ENCODE data around the gene WDR31.
"Not testable (repeated sequence)": the region's sequence is repeated elsewhere in the genome, so short reads cannot be mapped to it uniquely, and the experiment has no call there.

The WDR31 gene

GRCh38 chr9:113372059-113372458 is 32.0 kb upstream of the WDR31 start:
- DNase-seq (ENCODE audit: extremely low read depth, low read depth), result no peak
- no peak for TF ChIP-seq CTCF (IDR thresholded peaks at IDR 0.05; ENCODE audit: low read depth, low read length)

GRCh38 chr9:113370806-113371325 is 30.8 kb upstream of the WDR31 start:
- TF ChIP-seq CTCF (IDR thresholded peaks at IDR 0.05; ENCODE audit: low read depth, low read length), result no peak
- DNase-seq (ENCODE audit: extremely low read depth, low read depth), result no peak

GRCh38 chr9:113369855-113370140 is 29.7 kb upstream of the WDR31 start:
- no peak for DNase-seq (ENCODE audit: extremely low read depth, low read depth)
- TF ChIP-seq CTCF (IDR thresholded peaks at IDR 0.05; ENCODE audit: low read depth, low read length), result no peak

GRCh38 chr9:113368982-113369854 is 29.1 kb upstream of the WDR31 start:
- no peak for TF ChIP-seq CTCF (IDR thresholded peaks at IDR 0.05; ENCODE audit: low read depth, low read length)
- no peak for DNase-seq (ENCODE audit: extremely low read depth, low read depth)

GRCh38 chr9:113368348-113368981 is 28.4 kb upstream of the WDR31 start:
- DNase-seq (ENCODE audit: extremely low read depth, low read depth), result no peak
- TF ChIP-seq CTCF (IDR thresholded peaks at IDR 0.05; ENCODE audit: low read depth, low read length), result no peak

GRCh38 chr9:113365652-113366051 is 25.6 kb upstream of the WDR31 start:
- DNase-seq (ENCODE audit: extremely low read depth, low read depth), result not testable (repeated sequence)

GRCh38 chr9:113364951-113365350 is 24.9 kb upstream of the WDR31 start:
- no peak for DNase-seq (ENCODE audit: extremely low read depth, low read depth)

More at GRCh38 chr9:113364951-113365350, 24.9 kb upstream of the WDR31 start:
- TF ChIP-seq CTCF (IDR thresholded peaks at IDR 0.05; ENCODE audit: low read depth, low read length), result no peak

Data from AG09319 (cell line).